Fibroblast of lung (primary cell): ENCODE results near the gene MYBBP1A.

Source experiments
- CTCF ChIP-seq, 2 donors: IDR thresholded peaks in 1 of 2; conservative IDR thresholded peaks in 1 of 2; 1 replicate in 1 of 2; 2 replicates in 1 of 2; pipeline ENCODE4 v1.5.1; 2011 to 2012; ENCODE audit warnings: low read length in 2 of 2, control low read depth in 1 of 2, inconsistent platforms in 1 of 2, low read depth in 1 of 2, mild to moderate bottlenecking in 1 of 2
- EZH2 ChIP-seq: IDR thresholded peaks from 2 replicates; pipeline ENCODE4 v1.5.1; 2012; ENCODE audit warnings: low read length, control low read depth, mild to moderate bottlenecking; ENCODE audit errors: missing control alignments

DNA sequence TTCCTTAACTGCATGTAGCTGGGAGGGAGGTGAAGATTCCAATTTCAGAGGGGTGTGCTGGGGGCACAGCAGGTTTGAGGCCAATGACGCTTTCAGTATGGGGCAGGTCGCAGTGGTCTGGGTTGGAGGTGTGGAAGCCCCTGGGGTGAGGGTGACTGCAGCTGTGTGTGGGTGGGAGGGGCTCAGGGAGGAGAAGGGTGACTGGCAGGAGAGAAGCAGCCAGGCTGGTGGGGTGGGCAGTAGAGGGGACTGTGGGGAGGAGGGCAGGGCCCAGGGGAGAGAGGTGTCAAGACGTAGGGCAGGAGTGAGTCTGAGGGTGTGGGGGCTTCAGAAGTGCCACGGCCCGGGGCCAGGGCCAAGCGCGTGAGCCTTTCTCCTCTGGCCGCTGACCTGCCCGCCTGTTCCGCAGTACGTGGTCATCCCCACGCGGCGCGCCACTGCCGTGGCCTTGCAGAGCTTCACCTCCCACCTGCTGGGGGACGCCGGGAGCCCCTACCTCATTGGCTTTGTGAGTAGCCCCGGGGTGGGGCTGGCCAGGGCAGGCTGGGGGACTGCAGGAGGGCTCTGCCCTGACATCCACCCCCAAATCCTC is 19.4 kb downstream of the MYBBP1A start:
- TF ChIP-seq EZH2 (no peak), CTCF (conservative IDR thresholded peaks at IDR 0.05 in 1 of 2, IDR thresholded peaks at IDR 0.05 in 1 of 2; ENCODE audit: low read depth in 1 of 2, low read length in 2 of 2) (no peak)
